Kasumi-1 (cell line): ENCODE data around the gene ZNF37A.
"Not testable (repeated sequence)": the region's sequence is repeated elsewhere in the genome, so short reads cannot be mapped to it uniquely, and the experiment has no call there.

Source experiments
- DNase-seq, 2 experiments: peaks; one replicate each; lab custom pipeline; 2025; lab: John Stamatoyannopoulos, UW

ZNF37A gene

GRCh38 chr10:38094158-38094926, at the start of gene ZNF37A:
Gene ZNF37A (plus strand): TSS chr10:38094337. CDS start chr10:38096618, 2,281 bp downstream.
- peak; percentile 98 to 100 for DNase-seq

- no peak for DNase-seq
Measured at GRCh38 chr10:38045129-38045528, 49.0 kb upstream of the ZNF37A start.

DNA sequence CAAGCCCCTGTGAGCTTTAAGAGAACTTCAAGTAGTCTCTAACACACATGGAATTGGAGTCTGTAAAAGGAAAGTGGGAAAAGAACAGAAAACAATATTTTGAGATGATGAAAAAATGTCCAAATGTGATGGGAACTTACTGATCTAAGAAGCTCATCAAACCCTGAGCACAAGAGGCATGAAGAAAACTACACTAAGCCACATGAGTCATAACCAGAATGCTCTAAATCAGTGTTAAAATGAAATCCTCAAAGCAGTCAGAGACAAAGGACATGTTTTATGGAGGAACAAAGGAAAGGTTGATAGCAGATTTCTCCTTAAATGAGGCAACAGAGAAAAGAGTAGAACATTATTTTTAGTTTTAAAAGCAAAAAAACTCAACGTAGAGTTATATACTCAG, 46.5 kb upstream of the ZNF37A start:
- DNase-seq, result no peak

DNA sequence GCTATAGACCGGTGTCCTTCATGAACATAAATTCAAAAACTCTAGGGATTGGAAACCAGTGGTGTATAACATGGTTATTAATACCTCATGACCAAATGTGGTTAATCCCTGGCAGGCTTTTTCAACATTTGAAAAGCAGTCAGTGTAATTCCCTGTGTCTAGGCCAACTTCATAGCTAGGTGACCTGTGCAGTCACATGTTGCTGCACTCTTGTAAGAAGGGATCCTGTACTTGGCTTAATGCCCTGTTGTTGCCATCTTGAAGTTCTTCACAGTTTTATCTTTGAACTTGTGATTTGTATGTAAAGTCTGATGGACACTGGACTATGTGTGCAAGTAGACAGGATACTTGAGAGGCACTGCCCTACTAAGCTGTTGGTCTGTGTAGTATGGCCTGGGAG, 43.9 kb upstream of the ZNF37A start:
- DNase-seq, result no peak

DNA sequence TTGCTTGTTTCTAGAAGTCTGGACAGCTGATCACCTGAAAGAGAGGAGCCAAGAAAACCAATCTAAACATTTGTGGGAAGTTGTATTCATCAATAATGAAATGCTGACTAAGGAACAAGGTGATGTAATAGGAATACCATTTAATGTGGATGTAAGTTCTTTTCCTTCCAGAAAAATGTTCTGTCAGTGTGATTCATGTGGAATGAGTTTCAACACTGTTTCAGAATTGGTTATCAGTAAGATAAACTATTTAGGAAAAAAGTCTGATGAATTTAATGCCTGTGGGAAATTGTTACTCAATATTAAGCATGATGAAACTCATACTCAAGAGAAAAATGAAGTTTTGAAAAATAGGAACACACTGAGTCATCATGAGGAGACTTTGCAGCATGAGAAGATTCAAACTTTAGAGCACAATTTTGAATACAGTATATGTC, 39.8 kb upstream of the ZNF37A start:
- no peak for DNase-seq

GRCh38 chr10:38055274-38055894, 38.8 kb upstream of the ZNF37A start:
- not testable (repeated sequence) for DNase-seq

GRCh38 chr10:38069663-38070062, 24.5 kb upstream of the ZNF37A start:
- not testable (repeated sequence) for DNase-seq

DNA sequence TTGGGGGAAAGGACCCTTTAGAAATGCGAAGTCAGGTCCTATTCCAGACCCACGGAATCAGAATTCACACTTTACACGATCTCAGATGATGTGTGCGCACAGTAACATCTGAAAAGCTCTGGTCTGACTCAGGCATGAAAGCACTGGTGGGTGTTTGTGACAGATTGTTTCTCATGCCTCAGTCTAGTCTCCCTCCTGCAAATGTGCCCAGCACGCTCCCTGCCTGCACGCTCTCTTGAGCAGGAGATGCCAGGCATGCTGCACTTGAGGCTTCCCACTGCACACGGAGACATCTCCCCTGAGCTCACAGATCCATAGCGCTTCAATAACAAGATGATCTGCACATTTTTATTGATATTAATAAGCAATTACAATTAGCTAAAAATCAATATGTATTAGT, 23.6 kb upstream of the ZNF37A start:
- no peak for DNase-seq

DNA sequence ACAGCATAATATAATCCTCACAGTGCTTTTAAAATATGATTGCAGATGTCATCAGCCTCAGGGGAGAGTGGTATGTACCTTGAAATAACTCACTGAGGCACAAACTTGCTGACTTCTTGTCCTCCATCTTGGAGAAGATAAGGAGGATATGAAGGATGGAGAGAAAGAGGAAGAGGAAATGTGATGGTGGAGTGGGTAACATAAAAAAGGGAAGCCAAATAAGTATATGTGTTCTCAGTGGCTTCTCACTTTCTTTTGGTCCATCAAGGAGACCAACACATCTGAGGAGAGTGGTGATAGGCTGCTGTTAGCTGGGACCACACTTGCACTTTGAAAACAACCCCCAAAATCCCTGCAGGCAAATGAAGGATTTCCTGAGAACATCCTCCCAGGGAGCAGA, 21.6 kb upstream of the ZNF37A start:
- peak; percentile 21 to 43 for DNase-seq

DNA sequence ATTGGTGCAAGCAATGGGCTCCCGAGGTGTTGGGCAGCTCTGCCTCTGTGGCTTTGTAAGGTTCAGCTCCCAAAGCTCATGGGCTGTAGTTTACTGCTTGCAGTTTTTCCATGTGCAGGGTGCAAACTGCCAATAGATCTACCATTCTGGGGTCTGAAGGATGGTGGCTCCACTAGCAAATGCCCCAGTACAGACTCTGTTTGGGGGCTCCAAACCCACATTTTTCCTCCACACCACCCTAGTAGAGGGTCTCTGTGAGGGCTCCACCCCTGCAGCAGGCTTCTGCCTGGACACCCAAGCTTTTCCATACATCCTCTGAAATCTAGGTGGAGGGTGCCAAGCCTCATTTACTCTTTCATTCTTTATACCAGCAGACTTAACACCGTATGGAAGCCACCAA, 17.4 kb upstream of the ZNF37A start:
- no peak for DNase-seq

- DNase-seq, result not testable (repeated sequence)
Measured at GRCh38 chr10:38093318-38093717, 819 bp upstream of the ZNF37A start.

DNA sequence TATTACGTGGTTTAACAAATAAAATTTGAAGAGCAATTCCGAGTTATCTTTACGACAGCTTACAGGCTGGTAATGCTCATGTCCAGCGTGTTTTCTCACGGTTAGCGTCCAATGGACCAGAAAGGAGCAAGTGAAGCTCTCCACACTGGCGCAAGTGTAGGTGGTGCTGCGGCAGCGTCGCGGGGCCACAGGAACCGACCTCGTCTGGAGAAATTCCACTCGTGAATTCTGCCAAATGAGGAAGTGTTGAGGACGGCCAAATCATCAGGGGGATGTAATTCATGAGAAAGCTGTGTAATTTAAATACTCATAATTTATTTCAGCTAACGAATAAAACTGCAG, 350 bp upstream of the ZNF37A start:
- DNase-seq, result no peak

DNA sequence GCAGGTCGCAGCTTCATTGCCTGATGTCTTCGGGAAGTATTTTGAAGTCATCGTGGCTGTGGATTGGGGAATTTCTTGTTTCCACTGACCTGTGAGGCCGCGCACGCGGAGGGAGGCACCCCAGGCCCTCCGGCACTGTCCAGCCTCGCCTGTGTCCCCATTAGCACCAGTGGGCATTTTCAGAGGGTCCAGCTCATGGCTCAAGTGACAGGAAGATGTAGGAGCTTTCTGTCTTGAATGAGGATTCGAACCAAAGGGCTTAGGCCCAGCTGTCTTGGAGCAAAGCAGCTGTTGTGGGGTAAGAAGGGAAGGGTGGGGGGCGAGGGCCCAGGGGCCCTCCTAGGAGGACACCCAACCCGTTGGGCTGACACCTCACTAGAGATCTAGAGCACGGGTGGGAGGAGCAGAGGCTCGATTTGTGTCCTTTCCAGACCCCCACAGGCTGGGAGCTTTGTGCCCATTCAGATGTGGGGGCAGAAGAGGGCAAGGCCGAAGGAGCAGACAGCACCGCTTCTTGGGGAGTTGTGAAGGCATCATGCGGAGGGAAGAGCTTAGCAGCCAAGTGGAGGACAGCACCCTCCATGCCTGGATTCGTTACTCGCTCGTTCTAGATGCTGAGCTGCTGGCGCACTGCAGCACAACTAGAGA, 914 bp downstream of the ZNF37A start:
- no peak for DNase-seq

DNA sequence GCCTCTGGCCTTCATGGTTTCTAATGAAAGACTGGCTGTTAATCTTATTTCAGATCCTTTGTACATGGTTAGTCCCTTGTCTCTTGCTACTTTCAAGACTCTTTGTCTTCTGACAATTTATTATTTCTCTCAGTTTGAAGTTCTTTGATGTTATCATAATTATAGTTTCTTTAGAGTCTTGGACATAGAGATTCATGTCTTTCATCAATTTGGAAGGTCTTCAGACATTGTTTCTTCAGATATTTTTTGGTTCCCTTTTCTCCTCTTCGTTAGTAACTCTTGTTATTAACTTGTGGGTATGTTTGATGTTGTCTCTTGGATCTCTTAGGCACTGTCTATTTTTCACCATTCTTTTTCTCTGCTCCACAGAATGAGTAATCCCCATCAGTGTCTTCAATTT, 8.7 kb downstream of the ZNF37A start:
- no peak for DNase-seq

GRCh38 chr10:38103756-38104155, 9.6 kb downstream of the ZNF37A start:
- no peak for DNase-seq

- DNase-seq, result no peak
Measured at GRCh38 chr10:38112159-38112558, 18.0 kb downstream of the ZNF37A start.

GRCh38 chr10:38118072-38118807, 24.1 kb downstream of the ZNF37A start:
- no peak for DNase-seq

- DNase-seq, result no peak
Measured at GRCh38 chr10:38119038-38119437, 24.9 kb downstream of the ZNF37A start.

GRCh38 chr10:38127812-38128211, 33.7 kb downstream of the ZNF37A start:
- DNase-seq, result no peak

DNA sequence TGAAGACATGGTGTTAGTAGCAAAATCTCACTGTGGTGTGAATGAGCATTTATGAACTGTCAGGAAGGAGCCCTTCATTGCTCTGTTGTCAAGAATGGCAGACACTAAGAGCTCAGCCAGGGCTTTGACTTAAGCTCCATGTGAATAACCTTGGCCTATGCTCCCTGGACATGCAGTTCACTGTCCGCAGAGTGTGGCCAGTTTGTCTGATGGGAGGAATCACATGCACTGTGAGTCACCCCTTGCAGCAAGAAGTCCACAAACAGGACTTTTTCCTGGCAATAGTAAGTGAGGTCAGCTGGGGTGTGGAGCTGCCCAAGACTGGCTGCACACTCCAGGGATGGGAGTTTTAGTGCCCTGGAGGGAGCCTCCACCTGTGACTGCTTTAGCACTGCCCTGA, 49.5 kb downstream of the ZNF37A start:
- no peak for DNase-seq

DNA sequence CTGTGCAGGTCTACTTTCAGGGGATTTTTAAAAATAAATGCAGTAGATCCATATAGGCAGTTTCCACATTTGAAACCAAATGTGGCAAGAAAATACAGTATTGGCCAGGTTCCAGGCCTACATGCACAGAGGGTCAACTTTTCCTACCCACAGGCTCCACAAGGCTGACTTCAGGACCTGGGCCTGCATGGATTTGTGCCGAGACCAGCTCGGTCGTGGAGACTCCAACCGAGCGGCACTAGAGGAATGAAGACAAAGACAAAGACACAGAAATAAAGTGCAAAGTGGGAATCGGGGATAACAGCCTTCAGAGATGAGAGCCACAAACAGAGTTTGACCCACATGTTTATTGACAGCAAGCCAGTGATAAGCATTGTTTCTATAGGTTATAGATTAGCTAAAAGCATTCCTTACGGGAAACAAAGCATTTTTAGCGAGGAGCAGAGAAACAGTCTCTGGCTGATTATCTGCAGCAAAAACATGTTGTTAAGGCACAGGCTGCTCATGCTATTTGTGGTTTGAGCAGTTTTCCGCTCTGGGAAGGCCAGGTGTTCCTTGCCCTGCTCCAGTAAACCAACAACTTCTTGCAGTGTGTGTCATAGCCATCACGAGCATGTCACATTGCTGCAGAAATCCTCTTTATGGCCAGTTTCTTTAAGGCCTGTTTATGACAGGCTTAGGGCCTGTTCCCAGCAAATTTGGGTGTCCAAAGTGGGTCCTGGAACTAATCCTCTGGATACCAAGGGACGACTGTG, 52.6 kb downstream of the ZNF37A start:
- DNase-seq, result no peak

DNA sequence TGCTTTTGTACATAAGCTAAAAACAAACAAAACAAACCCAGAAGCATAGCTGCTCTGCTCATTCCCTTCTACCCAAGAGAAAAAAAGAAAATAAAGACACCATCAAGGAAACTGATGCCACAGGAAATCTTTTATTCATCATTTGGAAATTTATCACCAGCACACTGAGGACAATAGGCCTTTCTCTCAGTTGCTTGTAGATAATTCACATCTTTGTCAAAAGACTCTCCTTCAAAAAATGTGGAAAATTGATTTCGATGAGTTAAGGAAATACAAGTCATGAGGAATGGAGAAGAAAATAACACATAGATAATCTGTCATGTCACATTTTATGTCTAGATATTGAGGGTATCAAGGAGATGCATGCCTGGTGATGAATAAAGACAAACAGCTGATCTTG, 53.5 kb downstream of the ZNF37A start:
- DNase-seq, result no peak
